Panc1 (cell line): ENCODE data around the gene SPACA6. TPM values are rescaled to one million over a fixed set of nuclear protein-coding genes. Genes with fewer than 3 reads are reported as not detected.

Experiments
- ATAC-seq: fragments of 200-7000 bp; cut with Tn5 transposase; 2 replicates; pipeline ENCODE4 v1.9.1; 2020; ENCODE audit warnings: mild to moderate bottlenecking, moderate library complexity
- BruUV-seq: library from RNA; stranded (reverse); fragments of 400-500 nt; replicated peaks from 2 replicates; lab custom pipeline; 2021; lab: Mats Ljungman, UMichigan
- CTCF ChIA-PET: fragments of 300-600 bp; sonication (Branson Sonifier 250); formaldehyde crosslinking; loops from one replicate; lab custom pipeline; 2022; ENCODE audit warnings: antibody characterized with exemption; lab: Charles Lee
- POLR2A ChIA-PET: fragments of 300-600 bp; sonication (Branson Sonifier 250); formaldehyde crosslinking; loops from one replicate; lab custom pipeline; 2022; ENCODE audit warnings: antibody characterized with exemption; lab: Charles Lee
- DNase-seq: peaks from one replicate; pipeline ENCODE4 v3.0.0-alpha.2; 2010; ENCODE audit warnings: low read depth, low spot score
- H3K27ac ChIP-seq: 2 replicates; pipeline ENCODE4 v1.5.1; 2011; ENCODE audit warnings: mild to moderate bottlenecking, low read length, inconsistent platforms
- H3K27me3 ChIP-seq: fragments of 200-500 bp; sonication (Bioruptor generic); 2 replicates; pipeline ENCODE4 v1.6.0; 2014; ENCODE audit warnings: low read length, inconsistent platforms; ENCODE audit not compliant: control insufficient read depth, insufficient read depth
- H3K36me3 ChIP-seq: fragments of 200-500 bp; sonication (Bioruptor generic); 2 replicates; pipeline ENCODE4 v1.5.1; 2014; ENCODE audit warnings: inconsistent platforms, mild to moderate bottlenecking, low read length, moderate library complexity; ENCODE audit not compliant: control insufficient read depth, insufficient read depth
- H3K4me1 ChIP-seq: 2 replicates; pipeline ENCODE4 v1.5.1; 2011; ENCODE audit warnings: inconsistent platforms, mild to moderate bottlenecking, low read length, moderate library complexity; ENCODE audit not compliant: control insufficient read depth, insufficient read depth
- H3K4me3 ChIP-seq, 2 experiments: 2 replicates each; pipeline ENCODE4 v1.5.1; 2011 to 2012; ENCODE audit warnings: low read depth in 2 of 2, low read length in 2 of 2, mild to moderate bottlenecking in 2 of 2, inconsistent platforms in 1 of 2, moderate library complexity in 1 of 2
- H3K9me3 ChIP-seq: fragments of 200-500 bp; sonication (Bioruptor generic); 2 replicates; pipeline ENCODE4 v1.5.1; 2014; ENCODE audit warnings: low read depth, mild to moderate bottlenecking, inconsistent platforms, low read length, moderate library complexity; ENCODE audit not compliant: control insufficient read depth, insufficient read depth
- POLR2AphosphoS5 ChIP-seq: IDR thresholded peaks from 2 replicates; pipeline ENCODE4 v1.6.1; 2012; ENCODE audit warnings: mild to moderate bottlenecking, low read depth, low read length, moderate library complexity
- SIN3A ChIP-seq: IDR thresholded peaks from 2 replicates; pipeline ENCODE4 v1.6.1; 2012; ENCODE audit warnings: low read depth, mild to moderate bottlenecking, low read length, moderate library complexity, borderline replicate concordance; ENCODE audit not compliant: insufficient read depth
- TCF7L2 ChIP-seq: IDR thresholded peaks from 2 replicates; pipeline ENCODE4 v1.6.1; 2011; ENCODE audit warnings: mild to moderate bottlenecking, low read depth, low read length, inconsistent platforms
- in situ Hi-C: cut with HindIII; loops from 2 replicates; pipeline ENCODE4 v1.10.0; 2016; ENCODE audit warnings: low sequenced_read_pairs, low pct_unique_long_range_greater_than_20kb
- intact Hi-C: fragments of 100-400 bp; cut with micrococcal nuclease; formaldehyde crosslinking; loops from one replicate; pipeline ENCODE4 v1.10.0; 2022; ENCODE audit not compliant: unreplicated experiment
- total RNA-seq: library from RNA; stranded (reverse); gene quantifications from one replicate; pipeline ENCODE4 v1.2.1, GENCODE V29; 2021; ENCODE audit not compliant: unreplicated experiment
- TF ChIP-seq, protein P1 (sequence below), 2 experiments: IDR thresholded peaks; 2 replicates each; pipeline ENCODE4 v1.6.1; 2011 to 2012; ENCODE audit warnings: low read depth in 2 of 2, control low read depth in 1 of 2, low read length in 1 of 2, mild to moderate bottlenecking in 1 of 2, moderate library complexity in 1 of 2; ENCODE audit not compliant: insufficient read depth in 1 of 2
- TF ChIP-seq, protein P2 (sequence below): fragments of 450-650 bp; IDR thresholded peaks from 2 replicates; pipeline ENCODE4 v1.5.1; 2017; ENCODE audit warnings: mild to moderate bottlenecking

The SPACA6 gene
- total RNA-seq, 1 experiment from 2014 or later = 14.3 TPM

DNA sequence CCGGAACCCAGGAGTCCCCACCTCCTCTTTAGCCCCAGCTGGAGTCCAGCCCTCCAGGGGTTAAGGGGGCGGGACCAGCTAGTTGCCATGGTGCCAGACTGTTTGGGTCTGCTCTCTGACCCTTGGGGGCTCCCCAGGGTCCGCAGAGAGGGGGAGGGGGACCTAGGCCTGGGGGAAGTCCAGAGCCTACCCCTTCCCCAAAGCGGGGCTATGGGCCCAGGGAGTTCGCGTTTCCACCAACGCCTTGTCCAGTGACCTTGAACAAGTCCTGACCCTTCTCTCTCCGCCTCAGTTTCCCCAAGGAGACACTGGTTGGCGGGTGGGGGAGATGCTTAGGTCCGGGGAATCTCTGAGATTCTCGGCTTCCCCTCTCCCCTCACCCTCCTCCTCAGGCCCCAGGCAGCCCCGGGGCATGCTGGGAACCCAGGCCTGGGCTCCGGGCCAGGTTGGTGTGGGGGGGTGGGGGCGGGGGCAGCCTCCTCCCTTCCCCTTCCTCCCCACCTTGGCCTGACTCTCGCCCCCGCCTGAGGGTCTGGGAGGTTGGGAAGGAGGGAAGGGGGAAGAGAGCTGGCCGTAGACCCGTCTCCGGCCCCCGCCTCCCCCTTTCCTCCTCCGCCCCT, 2.6 kb upstream of the SPACA6 start:
- intact Hi-C loops (no loop called here), in situ Hi-C loops (no loop called here)
- TF ChIP-seq POLR2AphosphoS5 (0 out of 2 replicates have a peak, but pooled peaks have one; percentile 2), TCF7L2 (no peak; the same call in 1 of the 2 replicates)
- TF ChIP-seq, protein P1, sequence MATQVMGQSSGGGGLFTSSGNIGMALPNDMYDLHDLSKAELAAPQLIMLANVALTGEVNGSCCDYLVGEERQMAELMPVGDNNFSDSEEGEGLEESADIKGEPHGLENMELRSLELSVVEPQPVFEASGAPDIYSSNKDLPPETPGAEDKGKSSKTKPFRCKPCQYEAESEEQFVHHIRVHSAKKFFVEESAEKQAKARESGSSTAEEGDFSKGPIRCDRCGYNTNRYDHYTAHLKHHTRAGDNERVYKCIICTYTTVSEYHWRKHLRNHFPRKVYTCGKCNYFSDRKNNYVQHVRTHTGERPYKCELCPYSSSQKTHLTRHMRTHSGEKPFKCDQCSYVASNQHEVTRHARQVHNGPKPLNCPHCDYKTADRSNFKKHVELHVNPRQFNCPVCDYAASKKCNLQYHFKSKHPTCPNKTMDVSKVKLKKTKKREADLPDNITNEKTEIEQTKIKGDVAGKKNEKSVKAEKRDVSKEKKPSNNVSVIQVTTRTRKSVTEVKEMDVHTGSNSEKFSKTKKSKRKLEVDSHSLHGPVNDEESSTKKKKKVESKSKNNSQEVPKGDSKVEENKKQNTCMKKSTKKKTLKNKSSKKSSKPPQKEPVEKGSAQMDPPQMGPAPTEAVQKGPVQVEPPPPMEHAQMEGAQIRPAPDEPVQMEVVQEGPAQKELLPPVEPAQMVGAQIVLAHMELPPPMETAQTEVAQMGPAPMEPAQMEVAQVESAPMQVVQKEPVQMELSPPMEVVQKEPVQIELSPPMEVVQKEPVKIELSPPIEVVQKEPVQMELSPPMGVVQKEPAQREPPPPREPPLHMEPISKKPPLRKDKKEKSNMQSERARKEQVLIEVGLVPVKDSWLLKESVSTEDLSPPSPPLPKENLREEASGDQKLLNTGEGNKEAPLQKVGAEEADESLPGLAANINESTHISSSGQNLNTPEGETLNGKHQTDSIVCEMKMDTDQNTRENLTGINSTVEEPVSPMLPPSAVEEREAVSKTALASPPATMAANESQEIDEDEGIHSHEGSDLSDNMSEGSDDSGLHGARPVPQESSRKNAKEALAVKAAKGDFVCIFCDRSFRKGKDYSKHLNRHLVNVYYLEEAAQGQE (IDR thresholded peaks at IDR 0.05; ENCODE audit: insufficient read depth in 1 of 2, low read depth in 2 of 2, low read length in 1 of 2) = no peak
- CTCF ChIA-PET = interaction anchor here (0.7 to 0.8 kb wide), 2 partner anchors 33 to 1676 kb away, joined by 3 to 4 read pairs; partner anchors contain the start of gene HAS1
- Histone ChIP-seq H3K4me3 (peak overlapping the region; percentile 70 to 76), H3K27ac (peak overlapping the region; percentile 92), H3K9me3 (no peaks in the 10 kb centered on the region), H3K27me3 (no peaks in the 10 kb centered on the region), H3K36me3 (no peaks in the 10 kb centered on the region; the same call in 1 of the 2 replicates), H3K4me1 (peaks cover 15% of the 10 kb centered on the region)
- BruUV-seq = no TSS peak
- ATAC-seq (peak; percentile 57; the same call in 1 of the 2 replicates), DNase-seq (no peak)
- POLR2A ChIA-PET = no interaction called here

DNA sequence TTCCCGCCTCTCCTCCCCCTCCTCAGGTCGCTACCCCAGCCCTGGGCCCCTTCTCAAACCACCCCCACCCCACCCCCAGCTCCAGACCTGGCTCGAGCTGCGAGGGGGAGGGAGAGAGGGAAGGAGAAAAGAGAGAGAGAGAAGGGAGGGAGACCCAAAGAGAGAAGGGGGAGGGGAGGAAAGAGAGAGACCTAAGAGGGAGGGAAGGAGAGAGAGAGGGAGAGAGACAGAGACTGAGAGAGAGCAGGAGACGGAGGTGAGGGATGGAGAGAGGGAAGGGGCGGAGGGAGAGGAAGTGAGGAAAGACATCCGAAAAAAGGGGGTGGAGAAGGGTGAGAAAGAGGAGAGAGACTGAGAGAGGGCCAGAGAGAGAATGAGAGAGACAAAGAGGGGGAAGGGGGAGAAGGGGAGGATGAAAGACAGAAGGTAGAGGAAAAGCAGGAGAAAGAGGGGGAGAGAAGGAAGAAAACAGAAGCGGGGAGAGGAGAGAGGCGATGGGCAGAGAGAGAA, 2.0 kb upstream of the SPACA6 start:
- CTCF ChIA-PET = interaction anchor here (0.6 to 0.8 kb wide), 3 partner anchors 32 to 1675 kb away, joined by 3 to 4 read pairs (median 4); partner anchors contain the start of gene HAS1
- DNase-seq (no peak), ATAC-seq (no peak)
- POLR2A ChIA-PET = no interaction called here
- H3K36me3 ChIP-seq = no peaks in the 10 kb centered on the region; the same call in 1 of the 2 replicates
- H3K4me1 ChIP-seq = peaks cover 15% of the 10 kb centered on the region
- intact Hi-C loops (no loop called here), in situ Hi-C loops (no loop called here)
- no peaks in the 10 kb centered on the region for H3K27me3 ChIP-seq
- no peak for TF ChIP-seq POLR2AphosphoS5
- TF ChIP-seq TCF7L2 = no peak
- no peaks in the 10 kb centered on the region for H3K9me3 ChIP-seq
- peak overlapping the region; percentile 92 for H3K27ac ChIP-seq
- peak overlapping the region; percentile 70 to 76 for H3K4me3 ChIP-seq
- BruUV-seq = no TSS peak

DNA sequence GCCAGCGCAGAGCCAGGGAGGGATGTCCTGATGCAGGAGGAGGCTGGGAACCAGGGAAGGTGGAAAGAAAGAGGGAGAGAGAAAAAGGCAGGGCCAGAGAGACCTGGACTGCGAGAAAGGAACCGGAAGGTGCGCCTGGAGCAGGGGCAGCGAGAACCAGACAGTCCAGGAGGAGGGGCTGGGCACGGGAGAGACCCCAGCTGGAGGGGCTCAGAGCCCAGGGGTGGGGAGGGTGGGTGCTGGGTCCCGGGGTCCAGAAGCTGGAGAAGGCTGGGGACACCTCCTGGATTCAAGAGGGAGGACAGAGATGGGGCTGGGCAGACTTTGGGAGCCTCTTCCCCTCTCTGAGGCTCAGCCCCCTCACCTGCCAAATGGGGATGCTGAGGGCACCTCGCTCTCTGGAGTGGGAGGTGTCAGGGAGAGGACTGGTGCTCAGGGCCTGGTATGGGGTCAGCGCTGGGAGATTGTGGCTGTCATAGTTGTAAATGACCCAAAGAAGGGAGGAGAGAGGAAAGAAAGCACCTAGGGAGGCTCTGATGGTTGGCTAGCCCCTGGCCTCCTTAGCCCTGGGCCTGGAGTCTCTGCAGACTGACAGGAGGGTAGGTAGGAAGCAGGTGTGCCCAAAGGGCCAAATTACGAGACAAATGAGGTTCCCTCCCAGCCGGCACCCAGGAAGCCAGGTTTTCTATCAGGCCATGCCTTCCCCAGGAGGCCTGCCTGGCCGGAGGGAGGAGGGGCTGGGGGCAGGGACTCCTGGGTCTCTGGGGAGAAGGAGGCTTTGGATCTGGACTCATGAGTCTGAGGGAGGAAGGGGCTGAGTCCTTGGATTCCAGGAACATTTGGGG, 1.3 kb upstream of the SPACA6 start:
- in situ Hi-C loops (no loop called here), intact Hi-C loops (no loop called here)
- H3K36me3 ChIP-seq = no peaks in the 10 kb centered on the region; the same call in 1 of the 2 replicates
- TF ChIP-seq POLR2AphosphoS5 = no peak
- TF ChIP-seq, protein P1 (IDR thresholded peaks at IDR 0.05; ENCODE audit: insufficient read depth in 1 of 2, low read depth in 2 of 2, low read length in 1 of 2) = no peak
- TF ChIP-seq, protein P2, sequence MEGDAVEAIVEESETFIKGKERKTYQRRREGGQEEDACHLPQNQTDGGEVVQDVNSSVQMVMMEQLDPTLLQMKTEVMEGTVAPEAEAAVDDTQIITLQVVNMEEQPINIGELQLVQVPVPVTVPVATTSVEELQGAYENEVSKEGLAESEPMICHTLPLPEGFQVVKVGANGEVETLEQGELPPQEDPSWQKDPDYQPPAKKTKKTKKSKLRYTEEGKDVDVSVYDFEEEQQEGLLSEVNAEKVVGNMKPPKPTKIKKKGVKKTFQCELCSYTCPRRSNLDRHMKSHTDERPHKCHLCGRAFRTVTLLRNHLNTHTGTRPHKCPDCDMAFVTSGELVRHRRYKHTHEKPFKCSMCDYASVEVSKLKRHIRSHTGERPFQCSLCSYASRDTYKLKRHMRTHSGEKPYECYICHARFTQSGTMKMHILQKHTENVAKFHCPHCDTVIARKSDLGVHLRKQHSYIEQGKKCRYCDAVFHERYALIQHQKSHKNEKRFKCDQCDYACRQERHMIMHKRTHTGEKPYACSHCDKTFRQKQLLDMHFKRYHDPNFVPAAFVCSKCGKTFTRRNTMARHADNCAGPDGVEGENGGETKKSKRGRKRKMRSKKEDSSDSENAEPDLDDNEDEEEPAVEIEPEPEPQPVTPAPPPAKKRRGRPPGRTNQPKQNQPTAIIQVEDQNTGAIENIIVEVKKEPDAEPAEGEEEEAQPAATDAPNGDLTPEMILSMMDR = no peak
- no peak for TF ChIP-seq SIN3A
- no peak for TF ChIP-seq TCF7L2
- BruUV-seq = no TSS peak
- ATAC-seq = no peak
- H3K4me1 ChIP-seq = peaks cover 15% of the 10 kb centered on the region
- H3K27me3 ChIP-seq = no peaks in the 10 kb centered on the region
- no peak for DNase-seq
- H3K27ac ChIP-seq = peak overlapping the region; percentile 92
- ChIA-PET CTCF (interaction anchor here (0.6 kb wide), 1 partner anchor 468 kb away, joined by 4 read pairs; no protein-coding TSS in a partner anchor), POLR2A (no interaction called here)
- no peaks in the 10 kb centered on the region for H3K9me3 ChIP-seq
- peak overlapping the region; percentile 70 to 76 for H3K4me3 ChIP-seq
